Astrocyte (in vitro differentiated cells and primary cell): Measurements from ENCODE around the gene MEDAG. TPM values are rescaled to one million over a fixed set of nuclear protein-coding genes. Genes with fewer than 3 reads are reported as not detected.

ENCODE experiments used
- DNase-seq: peaks from one replicate; pipeline ENCODE4 v3.0.0-alpha.2; 2010; ENCODE audit warnings: low read depth
- FAIRE-seq: peaks from 2 replicates; lab custom pipeline; 2011; peaks lifted over from hg19 to GRCh38; lab: Jason Lieb, UNC
- H2AFZ ChIP-seq: 2 replicates; pipeline ENCODE4 v1.6.0; 2012; ENCODE audit warnings: low read depth, low read length, inconsistent platforms
- H3K27ac ChIP-seq: 2 replicates; pipeline ENCODE4 v1.5.1; 2011; ENCODE audit warnings: low read depth, low read length, inconsistent platforms
- H3K27me3 ChIP-seq: 2 replicates; pipeline ENCODE4 v1.6.0; 2011; ENCODE audit warnings: low read length, inconsistent platforms; ENCODE audit not compliant: insufficient read depth
- H3K36me3 ChIP-seq: 2 replicates; pipeline ENCODE4 v1.5.1; 2011; ENCODE audit warnings: low read length, inconsistent platforms; ENCODE audit not compliant: insufficient read depth
- H3K4me1 ChIP-seq: 2 replicates; pipeline ENCODE4 v1.5.1; 2011; ENCODE audit warnings: low read length, inconsistent platforms; ENCODE audit not compliant: insufficient read depth
- H3K4me2 ChIP-seq: 2 replicates; pipeline ENCODE4 v1.6.0; 2012; ENCODE audit warnings: low read length, inconsistent platforms
- H3K4me3 ChIP-seq: 2 replicates; pipeline ENCODE4 v1.5.1; 2011; ENCODE audit warnings: low read depth, mild to moderate bottlenecking, low read length, inconsistent platforms; ENCODE audit not compliant: insufficient read depth
- H3K79me2 ChIP-seq: 2 replicates; pipeline ENCODE4 v1.6.0; 2012; ENCODE audit warnings: mild to moderate bottlenecking, low read length, inconsistent platforms; ENCODE audit not compliant: insufficient read depth
- H3K9ac ChIP-seq: 2 replicates; pipeline ENCODE4 v1.6.0; 2012; ENCODE audit warnings: mild to moderate bottlenecking, low read length, inconsistent platforms
- H3K9me3 ChIP-seq: 2 replicates; pipeline ENCODE4 v1.5.1; 2012; ENCODE audit warnings: low read depth, mild to moderate bottlenecking, low read length, inconsistent platforms; ENCODE audit not compliant: insufficient read depth
- H4K20me1 ChIP-seq: 2 replicates; pipeline ENCODE4 v1.6.0; 2012; ENCODE audit warnings: low read length, inconsistent platforms; ENCODE audit not compliant: insufficient read depth
- H3K27ac Mint-ChIP-seq: one replicate; pipeline ENCODE4 v1.8.0; 2021; ENCODE audit warnings: mild to moderate bottlenecking, mixed read lengths; ENCODE audit not compliant: unreplicated experiment
- H3K27me3 Mint-ChIP-seq: one replicate; pipeline ENCODE4 v1.8.0; 2021; ENCODE audit warnings: low read depth, mixed read lengths; ENCODE audit not compliant: unreplicated experiment
- H3K36me3 Mint-ChIP-seq: one replicate; pipeline ENCODE4 v1.8.0; 2021; ENCODE audit warnings: low read depth, mixed read lengths; ENCODE audit not compliant: unreplicated experiment
- H3K4me1 Mint-ChIP-seq: one replicate; pipeline ENCODE4 v1.8.0; 2021; ENCODE audit warnings: low read depth, mixed read lengths; ENCODE audit not compliant: unreplicated experiment
- H3K4me3 Mint-ChIP-seq: one replicate; pipeline ENCODE4 v1.8.0; 2021; ENCODE audit warnings: mild to moderate bottlenecking, moderate library complexity, mixed read lengths; ENCODE audit not compliant: unreplicated experiment
- H3K9me3 Mint-ChIP-seq: one replicate; pipeline ENCODE4 v1.8.0; 2021; ENCODE audit warnings: mild to moderate bottlenecking, mixed read lengths; ENCODE audit not compliant: unreplicated experiment
- CTCF ChIP-seq: IDR thresholded peaks from 2 replicates; pipeline ENCODE4 v1.5.1; 2011; ENCODE audit warnings: low read depth, mild to moderate bottlenecking, inconsistent platforms, low read length, moderate library complexity; ENCODE audit not compliant: insufficient read depth
- EZH2 ChIP-seq: IDR thresholded peaks from 2 replicates; pipeline ENCODE4 v1.6.1; 2012; ENCODE audit warnings: mild to moderate bottlenecking, low read length, inconsistent platforms; ENCODE audit not compliant: insufficient read depth
- total RNA-seq: library from RNA; stranded (reverse); gene quantifications from 2 replicates; pipeline ENCODE4 v1.2.1, GENCODE V29; 2021

Gene MEDAG
- total RNA-seq, 1 donor from 2014 or later = 1.5 TPM

- FAIRE-seq = no peak
- no peak overlapping the region for H2AFZ ChIP-seq
- TF ChIP-seq CTCF (no peak), EZH2 (no peak)
- Mint-ChIP-seq H3K9me3 (peaks cover under 1% of the 10 kb centered on the region), H3K4me1 (peaks cover 17% of the 10 kb centered on the region), H3K36me3 (no peaks in the 10 kb centered on the region), H3K27ac (no peak overlapping the region), H3K27me3 (peaks cover 28% of the 10 kb centered on the region), H3K4me3 (no peak overlapping the region)
- peaks cover 17% of the 10 kb centered on the region for H3K79me2 ChIP-seq
- H4K20me1 ChIP-seq = peaks cover 7% of the 10 kb centered on the region
- no peak for DNase-seq
- H3K9ac ChIP-seq = no peak overlapping the region
- H3K9me3 ChIP-seq = no peaks in the 10 kb centered on the region
- H3K36me3 ChIP-seq = no peaks in the 10 kb centered on the region
- no peaks in the 10 kb centered on the region for H3K27me3 ChIP-seq
- H3K4me3 ChIP-seq = no peak overlapping the region
- no peak overlapping the region for H3K27ac ChIP-seq
- peaks cover 31% of the 10 kb centered on the region for H3K4me1 ChIP-seq
- no peak overlapping the region for H3K4me2 ChIP-seq
Measured at GRCh38 chr13:30910676-30911075, 4.6 kb downstream of the MEDAG start.

- Histone ChIP-seq H2AFZ (no peak overlapping the region), H3K36me3 (no peaks in the 10 kb centered on the region), H3K9ac (no peak overlapping the region), H4K20me1 (peaks cover 7% of the 10 kb centered on the region), H3K27me3 (no peaks in the 10 kb centered on the region), H3K4me1 (no peaks in the 10 kb centered on the region), H3K4me3 (no peak overlapping the region), H3K27ac (no peak overlapping the region), H3K79me2 (peaks cover 6% of the 10 kb centered on the region), H3K4me2 (no peak overlapping the region), H3K9me3 (no peaks in the 10 kb centered on the region)
- no peak overlapping the region for H3K4me3 Mint-ChIP-seq
- no peaks in the 10 kb centered on the region for H3K4me1 Mint-ChIP-seq
- DNase-seq (no peak), FAIRE-seq (no peak)
- no peak overlapping the region for H3K27ac Mint-ChIP-seq
- peaks cover 30% of the 10 kb centered on the region for H3K27me3 Mint-ChIP-seq
- TF ChIP-seq CTCF = no peak
- H3K36me3 Mint-ChIP-seq = peaks cover 2% of the 10 kb centered on the region
- no peaks in the 10 kb centered on the region for H3K9me3 Mint-ChIP-seq
Measured at GRCh38 chr13:30915691-30916541, 9.8 kb downstream of the MEDAG start.

GRCh38 chr13:30916991-30917390 lies 10.9 kb downstream of the MEDAG start:
- TF ChIP-seq EZH2 = no peak
- no peak for TF ChIP-seq CTCF
- peaks cover 26% of the 10 kb centered on the region for H3K27me3 Mint-ChIP-seq
- H3K9me3 Mint-ChIP-seq = no peaks in the 10 kb centered on the region
- no peaks in the 10 kb centered on the region for H3K4me1 Mint-ChIP-seq
- Histone ChIP-seq H3K27ac (no peak overlapping the region), H3K36me3 (no peaks in the 10 kb centered on the region), H2AFZ (no peak overlapping the region), H3K9ac (no peak overlapping the region), H3K9me3 (no peaks in the 10 kb centered on the region), H3K4me2 (no peak overlapping the region), H3K4me3 (no peak overlapping the region), H4K20me1 (peaks cover 7% of the 10 kb centered on the region), H3K79me2 (no peaks in the 10 kb centered on the region), H3K4me1 (no peaks in the 10 kb centered on the region), H3K27me3 (no peaks in the 10 kb centered on the region)
- H3K27ac Mint-ChIP-seq = no peak overlapping the region
- H3K36me3 Mint-ChIP-seq = peaks cover 2% of the 10 kb centered on the region
- DNase-seq (no peak), FAIRE-seq (no peak)
- no peak overlapping the region for H3K4me3 Mint-ChIP-seq
